ENCODE measurements around the gene CNTN4. TPM values are rescaled to one million over a fixed set of nuclear protein-coding genes. Genes with fewer than 3 reads are reported as not detected.

Gene CNTN4
- total and polyA plus RNA-seq, 2 of the 8 experiments (the other 6 are each of a cell fraction or from before 2014, with no cell fraction given): 0.41 to 2.2 TPM

DNA sequence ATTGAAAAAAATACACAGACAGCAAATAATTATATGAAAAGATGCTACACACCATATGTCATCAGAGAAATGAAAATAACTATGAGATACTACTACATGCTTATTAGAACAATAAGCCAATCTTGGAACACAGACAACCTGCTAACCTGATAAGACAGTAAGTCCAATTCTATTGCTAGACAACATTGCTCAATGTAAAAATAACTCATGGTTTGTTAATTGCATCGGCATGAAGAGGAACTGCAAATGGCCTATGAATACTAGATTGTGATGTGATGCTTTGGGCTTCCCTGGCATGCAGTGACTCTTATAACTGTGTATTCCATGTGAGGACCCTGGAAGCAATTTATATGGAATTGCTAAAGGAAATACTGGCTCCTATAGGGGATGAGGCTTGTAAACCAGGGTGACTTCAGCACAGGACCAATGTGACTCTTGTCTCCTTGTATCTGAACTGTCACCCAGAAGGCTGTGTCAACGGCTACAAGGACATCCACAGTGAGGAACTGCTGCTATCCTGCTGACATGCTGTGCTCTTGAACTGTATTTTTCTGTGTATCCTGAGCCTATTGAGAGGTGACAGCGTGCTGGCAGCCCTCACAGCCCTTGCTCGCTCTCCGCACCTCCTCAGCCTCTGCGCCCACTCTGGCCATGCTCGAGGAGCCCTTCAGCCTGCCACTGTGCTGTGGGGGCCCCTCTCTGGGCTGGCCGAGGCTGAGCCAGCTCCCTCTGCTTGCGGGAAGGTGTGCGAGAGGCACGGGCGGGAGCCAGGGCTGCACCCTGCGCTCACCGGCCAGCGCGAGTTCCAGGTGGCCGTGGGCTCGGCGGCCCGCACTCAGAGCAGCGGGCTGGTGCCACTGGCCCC is 385.7 kb downstream of the CNTN4 start (continued):
- TF ChIP-seq, protein P1, sequence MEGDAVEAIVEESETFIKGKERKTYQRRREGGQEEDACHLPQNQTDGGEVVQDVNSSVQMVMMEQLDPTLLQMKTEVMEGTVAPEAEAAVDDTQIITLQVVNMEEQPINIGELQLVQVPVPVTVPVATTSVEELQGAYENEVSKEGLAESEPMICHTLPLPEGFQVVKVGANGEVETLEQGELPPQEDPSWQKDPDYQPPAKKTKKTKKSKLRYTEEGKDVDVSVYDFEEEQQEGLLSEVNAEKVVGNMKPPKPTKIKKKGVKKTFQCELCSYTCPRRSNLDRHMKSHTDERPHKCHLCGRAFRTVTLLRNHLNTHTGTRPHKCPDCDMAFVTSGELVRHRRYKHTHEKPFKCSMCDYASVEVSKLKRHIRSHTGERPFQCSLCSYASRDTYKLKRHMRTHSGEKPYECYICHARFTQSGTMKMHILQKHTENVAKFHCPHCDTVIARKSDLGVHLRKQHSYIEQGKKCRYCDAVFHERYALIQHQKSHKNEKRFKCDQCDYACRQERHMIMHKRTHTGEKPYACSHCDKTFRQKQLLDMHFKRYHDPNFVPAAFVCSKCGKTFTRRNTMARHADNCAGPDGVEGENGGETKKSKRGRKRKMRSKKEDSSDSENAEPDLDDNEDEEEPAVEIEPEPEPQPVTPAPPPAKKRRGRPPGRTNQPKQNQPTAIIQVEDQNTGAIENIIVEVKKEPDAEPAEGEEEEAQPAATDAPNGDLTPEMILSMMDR (IDR thresholded peaks at IDR 0.05; ENCODE audit: control extremely low read depth in 1 of 3, insufficient read depth in 1 of 3, low read depth in 1 of 3, low read length in 3 of 3): no peak
- TF ChIP-seq KDM1A (IDR thresholded peaks at IDR 0.05; ENCODE audit: borderline replicate concordance, low read length) (no peak), CHD2 (IDR thresholded peaks at IDR 0.05; ENCODE audit: low read length) (no peak), BCL11A (IDR thresholded peaks at IDR 0.05; ENCODE audit: low read depth in 2 of 2, low read length in 2 of 2) (no peak), SUZ12 (IDR thresholded peaks at IDR 0.05; ENCODE audit: low read length) (no peak)
